Mucosa of descending colon (tissue), 3 donors: Measurements from ENCODE around the gene C10orf90. TPM values are rescaled to one million over a fixed set of nuclear protein-coding genes. Genes with fewer than 3 reads are reported as not detected.

Experiments used
- ATAC-seq: fragments of 200-7000 bp; cut with Tn5 transposase; one replicate; pipeline ENCODE4 v1.9.1; 2020; ENCODE audit warnings: mild to moderate bottlenecking, moderate library complexity
- DNase-seq, 3 donors: peaks; one replicate each; pipeline ENCODE4 v3.0.0-alpha.2; 2020
- H3K36me3 ChIP-seq: fragments of 200-600 bp; one replicate; pipeline ENCODE4 v1.8.0; 2021; ENCODE audit warnings: low read depth, mild to moderate bottlenecking
- H3K4me1 ChIP-seq: fragments of 200-600 bp; one replicate; pipeline ENCODE4 v1.8.0; 2021; ENCODE audit warnings: low read depth, mild to moderate bottlenecking
- H3K4me3 ChIP-seq: fragments of 200-600 bp; one replicate; pipeline ENCODE4 v1.8.0; 2021; ENCODE audit warnings: mild to moderate bottlenecking
- H3K9me3 ChIP-seq: fragments of 200-600 bp; one replicate; pipeline ENCODE4 v1.8.0; 2021; ENCODE audit warnings: mild to moderate bottlenecking
- intact Hi-C, 2 donors: fragments of 100-400 bp; cut with DNase I in 1 of 2; cut with micrococcal nuclease in 1 of 2; formaldehyde crosslinking; loops; one replicate each; pipeline versions ENCODE4 v1.11.0 to v1.11.1; 2022; cut with DNase I, micrococcal nuclease
- total RNA-seq, 3 donors: library from RNA; stranded (reverse); fragmentation: NEBNext Ultra II Directional in 2 of 3; extraction: Animal tissue kit (Norgen Biotek cat#: 25700) in 2 of 3; gene quantifications; one replicate each; pipeline versions ENCODE4 v1.2.1 to v1.2.4, GENCODE V29; 2021 to 2023
- TF ChIP-seq, protein P1 (sequence below): fragments of 200-600 bp; IDR thresholded peaks from one replicate; pipeline ENCODE4 v1.8.0; 2022; ENCODE audit warnings: antibody characterized with exemption, mild to moderate bottlenecking
- donor health status: DM: no; HTN: no; CAD: no; lungs with moderate emphysema.
- donor health status: DM: no; HTN: no; CAD: no.
- donor health status: DM: no; HTN: yes; CAD: no.

Gene C10orf90
- total RNA-seq, 3 donors from 2014 or later = 1.1 TPM; not detected in 2

DNA sequence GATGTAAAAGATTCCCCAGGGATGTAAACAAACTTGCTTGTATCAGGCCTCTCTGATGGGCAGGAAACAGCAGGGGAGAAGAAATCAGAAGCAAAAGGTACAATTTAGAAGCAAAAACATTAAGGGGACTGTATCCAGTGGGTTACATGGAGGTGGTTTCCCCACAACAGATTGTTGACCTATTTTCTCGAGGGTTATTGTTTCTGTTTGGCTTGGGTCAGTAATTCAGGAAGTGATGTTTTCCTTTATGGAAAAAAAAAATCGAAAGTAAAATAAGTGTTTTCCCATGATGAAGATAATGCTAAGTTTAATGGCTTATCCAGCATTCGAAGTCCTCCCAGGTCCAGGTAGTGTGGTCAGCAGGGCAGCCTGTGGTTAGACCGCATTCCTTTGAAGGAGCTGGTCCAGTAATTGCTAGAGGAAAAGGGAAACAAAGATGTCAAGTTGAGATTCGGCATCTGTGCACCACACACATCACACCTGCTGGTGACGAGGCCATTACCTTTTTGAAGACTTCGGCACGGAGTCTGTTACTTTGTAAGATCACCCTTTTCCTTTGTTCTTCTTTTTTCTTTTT is 244.9 kb downstream of the C10orf90 start:
- Histone ChIP-seq H3K4me3 (no peak overlapping the region), H3K36me3 (no peaks in the 10 kb centered on the region), H3K4me1 (no peaks in the 10 kb centered on the region), H3K9me3 (peaks cover 16% of the 10 kb centered on the region)
- DNase-seq = no peak
- TF ChIP-seq, protein P1, sequence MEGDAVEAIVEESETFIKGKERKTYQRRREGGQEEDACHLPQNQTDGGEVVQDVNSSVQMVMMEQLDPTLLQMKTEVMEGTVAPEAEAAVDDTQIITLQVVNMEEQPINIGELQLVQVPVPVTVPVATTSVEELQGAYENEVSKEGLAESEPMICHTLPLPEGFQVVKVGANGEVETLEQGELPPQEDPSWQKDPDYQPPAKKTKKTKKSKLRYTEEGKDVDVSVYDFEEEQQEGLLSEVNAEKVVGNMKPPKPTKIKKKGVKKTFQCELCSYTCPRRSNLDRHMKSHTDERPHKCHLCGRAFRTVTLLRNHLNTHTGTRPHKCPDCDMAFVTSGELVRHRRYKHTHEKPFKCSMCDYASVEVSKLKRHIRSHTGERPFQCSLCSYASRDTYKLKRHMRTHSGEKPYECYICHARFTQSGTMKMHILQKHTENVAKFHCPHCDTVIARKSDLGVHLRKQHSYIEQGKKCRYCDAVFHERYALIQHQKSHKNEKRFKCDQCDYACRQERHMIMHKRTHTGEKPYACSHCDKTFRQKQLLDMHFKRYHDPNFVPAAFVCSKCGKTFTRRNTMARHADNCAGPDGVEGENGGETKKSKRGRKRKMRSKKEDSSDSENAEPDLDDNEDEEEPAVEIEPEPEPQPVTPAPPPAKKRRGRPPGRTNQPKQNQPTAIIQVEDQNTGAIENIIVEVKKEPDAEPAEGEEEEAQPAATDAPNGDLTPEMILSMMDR = no peak
- no peak for ATAC-seq
- intact Hi-C loops = no loop called here

DNA sequence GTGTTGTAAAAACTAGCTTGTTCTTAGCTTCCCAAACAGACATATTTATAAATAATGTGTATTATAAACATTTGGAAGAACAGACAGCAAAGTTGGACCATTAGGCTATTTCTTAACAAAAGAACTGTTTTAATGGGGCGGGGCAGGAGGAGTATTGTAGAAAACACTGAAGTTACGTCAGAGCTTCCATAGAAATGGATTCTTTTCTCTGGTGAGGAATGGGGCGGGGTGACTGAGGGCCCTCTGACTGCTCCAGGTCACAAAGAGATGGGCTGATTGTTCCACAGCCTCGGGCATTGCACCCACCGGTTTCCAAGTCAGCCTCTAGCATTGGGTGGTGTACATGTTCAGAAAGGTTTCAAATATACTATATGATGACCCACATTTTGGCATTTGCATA is 245.5 kb downstream of the C10orf90 start:
- DNase-seq (no peak), ATAC-seq (no peak)
- H3K4me1 ChIP-seq = no peaks in the 10 kb centered on the region
- TF ChIP-seq, protein P1 = no peak
- H3K9me3 ChIP-seq = peaks cover 16% of the 10 kb centered on the region
- H3K36me3 ChIP-seq = no peaks in the 10 kb centered on the region
- intact Hi-C loops = no loop called here
- no peak overlapping the region for H3K4me3 ChIP-seq

DNA sequence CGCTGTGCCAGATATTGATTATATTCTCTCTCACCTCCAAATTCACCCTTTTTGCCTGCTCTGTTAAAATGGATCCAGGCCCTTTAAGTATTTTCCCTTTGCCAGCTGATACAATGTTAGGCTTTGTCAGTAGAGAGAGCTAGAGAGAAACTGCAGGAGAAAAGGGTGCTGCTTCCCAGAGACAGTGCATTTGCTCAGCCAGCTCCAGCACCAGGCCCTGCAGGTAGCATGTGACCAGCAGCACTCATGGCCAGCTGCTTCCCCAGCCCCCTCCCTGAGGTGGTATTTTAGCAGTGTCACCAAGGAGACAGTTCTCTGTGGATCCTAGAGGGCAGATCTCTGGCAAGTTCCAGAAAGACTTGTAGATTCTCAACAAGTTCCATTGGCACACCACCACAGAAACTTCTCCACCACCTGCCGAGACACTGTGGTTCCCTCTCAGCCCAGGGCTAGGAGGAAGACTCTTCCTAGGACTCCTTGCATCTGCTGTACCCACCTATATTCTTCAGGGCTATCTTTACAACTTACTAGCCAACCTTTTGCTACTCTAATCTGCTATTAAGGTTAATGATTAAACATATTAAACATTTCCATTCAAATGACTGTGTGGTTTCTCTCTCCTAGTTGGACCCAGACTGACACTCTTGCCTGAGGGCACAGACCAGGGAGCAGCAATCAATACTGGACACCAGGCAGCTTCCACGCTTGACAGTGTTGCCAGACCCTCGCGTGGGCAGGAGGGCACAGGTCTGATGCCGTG is 246.6 kb downstream of the C10orf90 start:
- Histone ChIP-seq H3K9me3 (peaks cover 16% of the 10 kb centered on the region), H3K4me1 (no peaks in the 10 kb centered on the region), H3K4me3 (no peak overlapping the region), H3K36me3 (no peaks in the 10 kb centered on the region)
- TF ChIP-seq, protein P1 = no peak
- ATAC-seq = peak; percentile 77
- intact Hi-C loops = no loop called here
- DNase-seq = no peak

DNA sequence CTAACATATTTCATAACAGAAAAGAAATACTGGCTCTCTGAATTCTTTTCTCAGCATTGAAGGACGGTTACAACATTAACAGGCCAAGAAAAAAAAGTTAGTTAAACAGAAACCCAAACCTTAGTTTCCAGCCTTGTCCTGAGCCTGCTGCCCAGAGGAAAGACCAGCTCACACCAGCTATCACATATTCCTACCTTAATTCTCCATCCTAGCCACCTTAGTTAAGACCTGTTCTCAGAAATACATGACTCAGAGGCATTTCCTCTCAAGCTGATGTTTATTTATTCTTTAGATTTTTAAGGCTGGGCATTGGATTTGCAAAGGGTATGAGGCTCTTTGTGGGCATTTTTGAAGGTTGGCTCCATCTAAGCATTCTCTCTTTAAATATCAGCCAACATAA is 247.9 kb downstream of the C10orf90 start:
- Histone ChIP-seq H3K4me3 (no peak overlapping the region), H3K9me3 (peaks cover 16% of the 10 kb centered on the region), H3K4me1 (no peaks in the 10 kb centered on the region), H3K36me3 (no peaks in the 10 kb centered on the region)
- intact Hi-C loops = no loop called here
- TF ChIP-seq, protein P1 = no peak
- no peak for DNase-seq
- no peak for ATAC-seq

DNA sequence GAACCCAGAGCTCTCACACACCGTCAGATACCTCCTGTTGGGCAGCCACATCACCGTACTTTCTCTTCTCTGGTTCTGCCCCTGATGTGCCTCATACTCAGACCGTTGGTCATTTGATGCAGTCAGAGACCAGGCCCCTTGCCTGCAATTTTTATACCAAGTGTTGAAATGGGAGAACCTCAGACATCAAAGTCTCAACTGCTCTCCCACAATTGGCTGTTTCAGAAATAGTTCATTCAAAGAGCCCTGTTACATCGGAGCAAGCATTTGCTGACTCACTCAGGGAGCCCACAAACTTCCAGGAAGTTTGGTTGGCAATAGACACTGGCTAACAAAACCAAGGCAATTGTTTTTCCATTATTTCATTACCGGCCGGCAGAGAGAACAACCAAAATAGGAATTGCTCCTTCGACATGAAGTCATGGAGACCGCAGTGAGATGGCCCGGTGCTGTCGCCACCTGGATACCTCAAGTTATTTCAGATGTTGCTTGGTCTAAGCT is 248.7 kb downstream of the C10orf90 start:
- ATAC-seq (no peak), DNase-seq (no peak)
- intact Hi-C loops = no loop called here

More for the DNA sequence above, 248.7 kb downstream of the C10orf90 start:
- Histone ChIP-seq H3K4me3 (no peak overlapping the region), H3K4me1 (no peaks in the 10 kb centered on the region), H3K36me3 (no peaks in the 10 kb centered on the region), H3K9me3 (peaks cover 16% of the 10 kb centered on the region)
- TF ChIP-seq, protein P1 = no peak
